ENCODE results near the gene TRIM48.
"Not testable (repeated sequence)": the region's sequence is repeated elsewhere in the genome, so short reads cannot be mapped to it uniquely, and the experiment has no call there.

TRIM48 gene

DNA sequence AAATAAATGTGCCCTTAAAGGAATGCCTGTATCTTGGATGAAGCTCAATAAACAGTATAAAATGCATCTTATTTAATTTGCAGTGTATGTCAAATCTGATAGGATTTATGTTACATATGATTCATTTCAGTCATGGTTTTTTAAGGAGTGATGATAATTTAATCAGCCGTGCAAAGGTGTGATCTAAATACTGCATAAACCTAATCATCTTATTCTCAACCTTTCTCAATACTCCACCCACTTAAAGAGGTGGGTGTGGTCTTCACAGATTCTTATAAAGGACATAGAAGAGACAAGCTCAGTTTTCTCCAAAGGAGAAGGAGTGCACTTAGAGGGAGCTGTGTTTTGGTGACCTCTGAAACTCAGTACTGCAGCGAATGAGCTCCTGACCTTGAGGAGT, at the start of gene TRIM48:
TSS of gene TRIM48 (plus strand) at position 301 of the 400 bp plus-strand sequence. CDS start 113 bp downstream, outside the sequence.
- DNase-seq (ENCODE audit: low spot score) = not testable (repeated sequence)

DNA sequence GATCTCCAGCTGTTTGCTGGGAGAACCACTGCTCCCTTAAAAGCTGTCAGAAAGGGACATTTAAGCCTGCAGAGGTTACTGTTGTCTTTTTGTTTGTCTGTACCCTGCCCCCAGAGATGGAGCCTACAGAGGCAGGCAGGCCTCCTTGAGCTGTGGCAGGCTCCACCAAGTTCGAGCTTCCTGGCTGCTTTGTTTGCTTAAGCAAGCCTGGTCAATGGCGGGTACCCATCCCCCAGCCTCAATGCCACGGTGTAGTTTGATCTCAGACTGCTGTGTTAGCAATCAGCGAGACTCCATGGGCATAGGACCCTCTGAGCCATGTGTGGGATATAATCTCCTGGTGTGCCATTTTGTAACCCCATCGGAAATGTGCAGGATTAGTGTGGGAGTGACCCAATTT, 23.6 kb upstream of the TRIM48 start:
- DNase-seq (ENCODE audit: low spot score) = not testable (repeated sequence)

DNA sequence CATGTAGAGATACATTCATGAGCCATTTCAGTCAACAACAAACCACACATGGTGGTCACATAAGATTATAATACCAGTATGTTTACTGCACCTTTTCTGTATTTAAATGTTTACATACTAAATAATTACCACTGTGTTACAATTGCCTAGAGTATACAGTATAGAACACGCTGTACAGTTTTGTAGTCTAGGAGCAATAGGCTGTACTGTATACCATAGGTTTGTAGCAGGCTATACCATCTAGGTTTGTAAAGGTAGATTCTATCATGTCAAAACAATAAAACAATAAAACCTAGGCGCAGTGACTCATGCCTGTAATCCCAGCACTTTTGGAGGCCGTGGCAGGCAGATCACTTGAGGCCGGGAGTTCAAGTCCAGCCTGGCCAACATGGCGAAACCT, 1.1 kb downstream of the TRIM48 start:
- DNase-seq (ENCODE audit: low spot score) = no peak
